SK-N-SH treated with all-trans-retinoic acid at 6 μM for 48 hours (cell line): ENCODE data around the gene TINAGL1.

ENCODE experiments used
- ARNTL ChIP-seq: fragments of 450-650 bp; formaldehyde crosslinking; IDR thresholded peaks from 2 replicates; pipeline ENCODE4 v1.5.0; 2020; ENCODE audit warnings: low read depth, mild to moderate bottlenecking, moderate library complexity, borderline replicate concordance
- BACH2 ChIP-seq: fragments of 250-450 bp; sonication (Bioruptor Pico); IDR thresholded peaks from 2 replicates; pipeline ENCODE4 v1.9.0; 2021; ENCODE audit warnings: mild to moderate bottlenecking, borderline replicate concordance
- GLIS3 ChIP-seq: fragments of 250-450 bp; sonication (Bioruptor Pico); IDR thresholded peaks from 2 replicates; pipeline ENCODE4 v1.5.0; 2020; ENCODE audit warnings: mild to moderate bottlenecking, moderate library complexity
- ISL1 ChIP-seq: fragments of 250-450 bp; sonication (Bioruptor Pico); IDR thresholded peaks from 2 replicates; pipeline ENCODE4 v2.1.2; 2022; ENCODE audit warnings: mild to moderate bottlenecking, moderate library complexity
- OSR1 ChIP-seq: fragments of 250-450 bp; sonication (Bioruptor Pico); IDR thresholded peaks from 2 replicates; pipeline ENCODE4 v1.8.0; 2022; ENCODE audit warnings: moderate library complexity, mild to moderate bottlenecking, inconsistent platforms
- PPARA ChIP-seq: fragments of 250-450 bp; sonication (Bioruptor Pico); IDR thresholded peaks from 2 replicates; pipeline ENCODE4 v1.5.0; 2020; ENCODE audit warnings: mild to moderate bottlenecking, borderline replicate concordance
- RARB ChIP-seq: fragments of 250-450 bp; sonication (Bioruptor Pico); IDR thresholded peaks from 2 replicates; pipeline ENCODE4 v1.8.0; 2021; ENCODE audit warnings: mild to moderate bottlenecking, moderate library complexity
- TOX ChIP-seq: fragments of 250-450 bp; sonication (Bioruptor Pico); IDR thresholded peaks from 2 replicates; pipeline ENCODE4 v1.8.0; 2021; ENCODE audit warnings: mild to moderate bottlenecking, moderate library complexity, borderline replicate concordance
- TSHZ2 ChIP-seq: fragments of 250-450 bp; sonication (Bioruptor Pico); IDR thresholded peaks from 2 replicates; pipeline ENCODE4 v1.5.0; 2020; ENCODE audit warnings: mild to moderate bottlenecking, moderate library complexity
- ZFP3 ChIP-seq: fragments of 250-450 bp; sonication (Bioruptor Pico); IDR thresholded peaks from 2 replicates; pipeline ENCODE4 v1.5.0; 2020; ENCODE audit warnings: mild to moderate bottlenecking, moderate library complexity
- ZFP30 ChIP-seq: fragments of 450-650 bp; formaldehyde crosslinking; IDR thresholded peaks from 2 replicates; pipeline ENCODE4 v1.5.0; 2022; ENCODE audit warnings: mild to moderate bottlenecking, moderate library complexity
- TF ChIP-seq, protein P1 (sequence below): fragments of 250-450 bp; sonication (Bioruptor Pico); IDR thresholded peaks from 2 replicates; pipeline ENCODE4 v1.8.0; 2020; ENCODE audit warnings: mild to moderate bottlenecking, moderate library complexity, borderline replicate concordance

GRCh38 chr1:31598980-31599379 lies 22.7 kb downstream of the TINAGL1 start:
- TF ChIP-seq BACH2 (CRISPR knock-in tag) (no peak), GLIS3 (CRISPR knock-in tag) (no peak), OSR1 (CRISPR knock-in tag) (no peak), TSHZ2 (no peak), ZFP3 (CRISPR knock-in tag) (no peak), ARNTL (no peak), ZFP30 (CRISPR knock-in tag) (no peak), ISL1 (no peak), PPARA (no peak), RARB (CRISPR knock-in tag) (no peak), TOX (no peak)
- TF ChIP-seq, protein P1, sequence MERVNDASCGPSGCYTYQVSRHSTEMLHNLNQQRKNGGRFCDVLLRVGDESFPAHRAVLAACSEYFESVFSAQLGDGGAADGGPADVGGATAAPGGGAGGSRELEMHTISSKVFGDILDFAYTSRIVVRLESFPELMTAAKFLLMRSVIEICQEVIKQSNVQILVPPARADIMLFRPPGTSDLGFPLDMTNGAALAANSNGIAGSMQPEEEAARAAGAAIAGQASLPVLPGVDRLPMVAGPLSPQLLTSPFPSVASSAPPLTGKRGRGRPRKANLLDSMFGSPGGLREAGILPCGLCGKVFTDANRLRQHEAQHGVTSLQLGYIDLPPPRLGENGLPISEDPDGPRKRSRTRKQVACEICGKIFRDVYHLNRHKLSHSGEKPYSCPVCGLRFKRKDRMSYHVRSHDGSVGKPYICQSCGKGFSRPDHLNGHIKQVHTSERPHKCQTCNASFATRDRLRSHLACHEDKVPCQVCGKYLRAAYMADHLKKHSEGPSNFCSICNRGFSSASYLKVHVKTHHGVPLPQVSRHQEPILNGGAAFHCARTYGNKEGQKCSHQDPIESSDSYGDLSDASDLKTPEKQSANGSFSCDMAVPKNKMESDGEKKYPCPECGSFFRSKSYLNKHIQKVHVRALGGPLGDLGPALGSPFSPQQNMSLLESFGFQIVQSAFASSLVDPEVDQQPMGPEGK (CRISPR knock-in tag): no peak
